Endodermal cell (in vitro differentiated cells): ENCODE measurements around the gene SGCE. TPM values are rescaled to one million over a fixed set of nuclear protein-coding genes. Genes with fewer than 3 reads are reported as not detected.

Source experiments
- DNase-seq: peaks from one replicate; pipeline ENCODE4 v3.0.0-alpha.2; 2017
- H3K27ac ChIP-seq: 2 replicates; pipeline ENCODE4 v1.5.1; 2013; ENCODE audit warnings: mild to moderate bottlenecking, low read depth, low read length, moderate library complexity
- H3K27me3 ChIP-seq: 2 replicates; pipeline ENCODE4 v1.6.1; 2013; ENCODE audit warnings: mild to moderate bottlenecking, low read length, moderate library complexity; ENCODE audit not compliant: insufficient read depth, control insufficient read depth, poor library complexity, severe bottlenecking
- H3K36me3 ChIP-seq: 2 replicates; pipeline ENCODE4 v1.7.0; 2013; ENCODE audit warnings: mild to moderate bottlenecking, low read length, moderate library complexity; ENCODE audit not compliant: control insufficient read depth, insufficient read depth
- H3K4me1 ChIP-seq: one replicate; pipeline ENCODE4 v1.7.0; 2013; ENCODE audit warnings: low read length; ENCODE audit not compliant: control insufficient read depth, insufficient read depth
- H3K4me3 ChIP-seq: 2 replicates; pipeline ENCODE4 v1.5.1; 2013; ENCODE audit warnings: mild to moderate bottlenecking, low read length, moderate library complexity
- H3K9ac ChIP-seq: 2 replicates; pipeline ENCODE4 v1.6.1; 2013; ENCODE audit warnings: mild to moderate bottlenecking, low read length, moderate library complexity; ENCODE audit not compliant: poor library complexity, severe bottlenecking; ENCODE audit errors: extremely low read depth
- H3K9me3 ChIP-seq: 2 replicates; pipeline ENCODE4 v1.6.1; 2013; ENCODE audit warnings: mild to moderate bottlenecking, low read length, moderate library complexity; ENCODE audit not compliant: control insufficient read depth
- H3K27ac Mint-ChIP-seq: 2 replicates; pipeline ENCODE4 v1.8.0; 2020; ENCODE audit warnings: mixed read lengths
- H3K27me3 Mint-ChIP-seq: 2 replicates; pipeline ENCODE4 v1.8.0; 2021; ENCODE audit warnings: mild to moderate bottlenecking, mixed read lengths; ENCODE audit not compliant: insufficient read depth
- H3K36me3 Mint-ChIP-seq: 2 replicates; pipeline ENCODE4 v1.8.0; 2020; ENCODE audit warnings: low read depth, mixed read lengths
- H3K4me1 Mint-ChIP-seq: 2 replicates; pipeline ENCODE4 v1.8.0; 2020; ENCODE audit warnings: mixed read lengths
- H3K4me3 Mint-ChIP-seq: 2 replicates; pipeline ENCODE4 v1.8.0; 2020; ENCODE audit warnings: mild to moderate bottlenecking, moderate library complexity, mixed read lengths
- H3K9me3 Mint-ChIP-seq: 2 replicates; pipeline ENCODE4 v1.8.0; 2020; ENCODE audit warnings: mild to moderate bottlenecking, mixed read lengths
- WGBS, 2 experiments: methylation state at CpG; one replicate each; pipeline versions ENCODE4 v1.1.5 to v1.1.7; 2013; ENCODE audit warnings: missing lambda C conversion rate in 2 of 2, mixed read lengths in 1 of 2; ENCODE audit not compliant: insufficient coverage in 1 of 2, insufficient read length in 1 of 2; 5-methylcytosine and 5-hydroxymethylcytosine counted together
- total RNA-seq, 2 donors: library from RNA; stranded (reverse); fragmentation: NEBNext Ultra II Directional in 1 of 2; extraction: Animal tissue kit (Norgen Biotek cat#: 25700) in 1 of 2; gene quantifications; 2 replicates in 1 of 2; 3 replicates in 1 of 2; pipeline ENCODE4 v1.2.1, GENCODE V29; 2021
- TF ChIP-seq, protein P1 (sequence below): fragments of 200-600 bp; sonication (generic); conservative IDR thresholded peaks from 2 replicates; pipeline ENCODE4 v1.5.0; 2021; ENCODE audit warnings: antibody characterized with exemption, mild to moderate bottlenecking

The SGCE gene
- total RNA-seq, 2 donors from 2014 or later, result 40.9 to 45.9 TPM

DNA sequence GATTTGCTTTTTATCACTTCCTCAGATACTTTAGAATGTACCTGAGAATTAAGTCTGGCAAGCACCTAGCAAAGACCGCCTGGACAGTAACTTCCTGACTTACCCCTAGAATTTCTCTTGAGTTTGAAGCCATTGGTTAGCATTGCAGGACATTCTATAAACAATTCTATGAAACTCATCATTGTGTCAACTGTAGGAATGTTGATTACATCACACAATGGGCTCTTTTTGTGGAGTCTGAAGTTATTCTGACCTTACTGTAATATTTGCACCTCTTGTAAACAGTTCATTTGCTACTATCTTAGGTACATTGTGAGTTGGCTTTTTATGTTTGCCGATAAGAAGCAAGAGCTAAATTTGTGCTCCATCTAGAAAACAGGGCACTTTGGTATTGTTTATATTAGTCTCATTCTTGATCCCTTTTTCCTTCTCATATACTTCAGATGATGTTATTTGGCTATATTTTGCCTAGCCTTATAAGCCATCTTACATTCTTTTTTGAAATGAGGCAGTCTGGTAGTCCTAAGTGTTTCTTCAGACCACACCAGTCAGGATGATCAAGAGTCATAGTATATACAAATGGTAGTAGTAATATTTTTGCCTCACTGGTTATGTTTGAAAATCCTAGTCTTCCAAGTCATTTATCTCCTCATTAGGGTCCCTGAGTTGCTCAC is 94.0 kb downstream of the SGCE start:
- no peak overlapping the region for H3K27ac Mint-ChIP-seq
- TF ChIP-seq, protein P1, sequence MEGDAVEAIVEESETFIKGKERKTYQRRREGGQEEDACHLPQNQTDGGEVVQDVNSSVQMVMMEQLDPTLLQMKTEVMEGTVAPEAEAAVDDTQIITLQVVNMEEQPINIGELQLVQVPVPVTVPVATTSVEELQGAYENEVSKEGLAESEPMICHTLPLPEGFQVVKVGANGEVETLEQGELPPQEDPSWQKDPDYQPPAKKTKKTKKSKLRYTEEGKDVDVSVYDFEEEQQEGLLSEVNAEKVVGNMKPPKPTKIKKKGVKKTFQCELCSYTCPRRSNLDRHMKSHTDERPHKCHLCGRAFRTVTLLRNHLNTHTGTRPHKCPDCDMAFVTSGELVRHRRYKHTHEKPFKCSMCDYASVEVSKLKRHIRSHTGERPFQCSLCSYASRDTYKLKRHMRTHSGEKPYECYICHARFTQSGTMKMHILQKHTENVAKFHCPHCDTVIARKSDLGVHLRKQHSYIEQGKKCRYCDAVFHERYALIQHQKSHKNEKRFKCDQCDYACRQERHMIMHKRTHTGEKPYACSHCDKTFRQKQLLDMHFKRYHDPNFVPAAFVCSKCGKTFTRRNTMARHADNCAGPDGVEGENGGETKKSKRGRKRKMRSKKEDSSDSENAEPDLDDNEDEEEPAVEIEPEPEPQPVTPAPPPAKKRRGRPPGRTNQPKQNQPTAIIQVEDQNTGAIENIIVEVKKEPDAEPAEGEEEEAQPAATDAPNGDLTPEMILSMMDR, result no peak
- H3K9me3 Mint-ChIP-seq, result no peaks in the 10 kb centered on the region
- H3K4me3 ChIP-seq, result no peak overlapping the region
- H3K9ac ChIP-seq, result no peak overlapping the region
- H3K36me3 Mint-ChIP-seq, result peaks cover 17% of the 10 kb centered on the region
- 86 to 91% methylated on average over 1 to 2 of the region's 2 CpGs for WGBS, 2 experiments
- no peak for DNase-seq
- no peaks in the 10 kb centered on the region for H3K27me3 Mint-ChIP-seq
- no peaks in the 10 kb centered on the region for H3K4me1 Mint-ChIP-seq
- H3K4me3 Mint-ChIP-seq, result no peak overlapping the region
- H3K9me3 ChIP-seq, result no peaks in the 10 kb centered on the region
- H3K27ac ChIP-seq, result no peak overlapping the region
- peaks cover 21% of the 10 kb centered on the region for H3K36me3 ChIP-seq
- no peaks in the 10 kb centered on the region for H3K27me3 ChIP-seq
- no peaks in the 10 kb centered on the region for H3K4me1 ChIP-seq

DNA sequence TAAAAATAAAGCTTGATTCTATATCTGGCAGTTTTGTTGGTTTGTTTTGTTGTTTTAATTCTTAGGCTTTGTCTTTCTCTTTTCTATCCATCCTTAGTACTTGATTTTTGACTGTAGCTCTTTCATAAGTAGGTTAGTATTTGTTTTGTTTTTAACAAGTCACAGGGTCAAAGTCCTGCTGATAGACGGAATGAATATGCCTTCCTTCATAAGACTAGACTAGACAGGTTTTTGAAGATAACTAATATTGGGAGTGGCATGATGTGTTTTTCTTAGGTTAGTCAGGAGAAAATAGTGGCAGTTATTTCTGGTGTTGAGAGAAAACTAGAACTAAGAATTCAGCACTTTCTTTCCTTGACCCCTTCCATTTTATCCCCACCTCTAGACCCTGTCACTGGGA is 96.0 kb downstream of the SGCE start:
- no peaks in the 10 kb centered on the region for H3K9me3 Mint-ChIP-seq
- H3K27me3 ChIP-seq, result no peaks in the 10 kb centered on the region
- no peak overlapping the region for H3K9ac ChIP-seq
- H3K27ac ChIP-seq, result no peak overlapping the region
- no peak overlapping the region for H3K4me3 ChIP-seq
- H3K9me3 ChIP-seq, result no peaks in the 10 kb centered on the region
- H3K36me3 Mint-ChIP-seq, result peaks cover 23% of the 10 kb centered on the region
- H3K36me3 ChIP-seq, result peaks cover 30% of the 10 kb centered on the region
- H3K4me1 Mint-ChIP-seq, result no peaks in the 10 kb centered on the region
- no peak overlapping the region for H3K27ac Mint-ChIP-seq
- H3K4me3 Mint-ChIP-seq, result no peak overlapping the region
- DNase-seq, result no peak
- H3K4me1 ChIP-seq, result no peaks in the 10 kb centered on the region
- 95 to 100% methylated on average over 1 of the region's 1 CpG for WGBS, 2 experiments
- TF ChIP-seq, protein P1, result no peak
- no peaks in the 10 kb centered on the region for H3K27me3 Mint-ChIP-seq

DNA sequence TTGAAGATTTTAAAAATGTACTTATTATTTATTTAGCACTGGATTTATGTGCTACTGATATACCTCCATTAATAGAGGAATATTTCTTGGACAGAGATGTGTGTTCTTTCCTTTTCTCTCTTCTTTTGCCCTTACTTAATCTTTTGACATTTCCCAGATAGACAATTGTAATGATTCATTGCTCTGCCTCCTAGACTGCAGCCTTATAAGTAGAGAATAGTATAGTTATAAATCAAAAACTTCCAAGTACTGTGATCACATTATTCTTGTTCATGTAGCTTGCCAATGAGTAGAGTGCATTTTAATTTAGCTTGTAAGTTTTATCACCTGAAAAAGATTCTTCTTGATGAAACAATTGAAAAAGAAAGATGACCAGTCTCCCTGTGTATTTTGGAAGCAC is 98.7 kb downstream of the SGCE start:
- DNase-seq, result no peak
- no peaks in the 10 kb centered on the region for H3K27me3 ChIP-seq
- Mint-ChIP-seq H3K9me3 (no peaks in the 10 kb centered on the region), H3K4me3 (no peak overlapping the region), H3K4me1 (no peaks in the 10 kb centered on the region), H3K27me3 (no peaks in the 10 kb centered on the region), H3K36me3 (peaks cover 38% of the 10 kb centered on the region), H3K27ac (no peak overlapping the region)
- H3K9ac ChIP-seq, result no peak overlapping the region
- no peaks in the 10 kb centered on the region for H3K4me1 ChIP-seq
- no peaks in the 10 kb centered on the region for H3K9me3 ChIP-seq
- no peak overlapping the region for H3K4me3 ChIP-seq
- no peak overlapping the region for H3K27ac ChIP-seq
- peaks cover 49% of the 10 kb centered on the region for H3K36me3 ChIP-seq
- TF ChIP-seq, protein P1, result no peak
